ENCODE data around the gene ZNF90. TPM values are rescaled to one million over a fixed set of nuclear protein-coding genes. Genes with fewer than 3 reads are reported as not detected.

ZNF90 gene
- total and polyA plus RNA-seq, 2 of the 8 experiments (the other 6 are each of a cell fraction or from before 2014, with no cell fraction given): 41.2 to 114 TPM

- Histone ChIP-seq H3K79me1 (ENCODE audit: low read depth, low read length) (no peaks in the 10 kb centered on the region; the same call in 1 of the 2 replicates), H3K36me3 (ENCODE audit: control insufficient read depth in 2 of 4, insufficient read depth in 4 of 4, low read length in 3 of 4) (peaks cover 0 to 9% (median 1%) of the 10 kb centered on the region in 4 experiments; a peak in 5 of 8 replicates), H2BK12ac (ENCODE audit: low read depth, low read length) (no peak overlapping the region), H3K9me3 (ENCODE audit: insufficient read depth in 2 of 2, low read depth in 1 of 2, low read length in 1 of 2) (no peaks in the 10 kb centered on the region), H2AK5ac (ENCODE audit: low read depth, low read length) (no peak overlapping the region), H3K4ac (replicated peaks; ENCODE audit: insufficient read length, low read depth, low read length) (no peak overlapping the region), H3K4me3 (ENCODE audit: extremely low read depth in 1 of 4, insufficient read depth in 2 of 4, low read depth in 3 of 4, low read length in 4 of 4) (no peak overlapping the region), H3K14ac (ENCODE audit: insufficient read length) (no peak overlapping the region), H2BK120ac (replicated peaks; ENCODE audit: low read depth, low read length) (no peak overlapping the region), H3K27me3 (replicated peaks in 1 of 4; ENCODE audit: control insufficient read depth in 3 of 4, extremely low read depth in 1 of 4, insufficient read depth in 3 of 4, low read length in 3 of 4) (no peaks in the 10 kb centered on the region), H4K5ac (ENCODE audit: insufficient read length, low read depth, low read length) (no peak overlapping the region), H3K79me2 (ENCODE audit: control insufficient read depth in 1 of 2, insufficient read depth in 2 of 2, low read length in 2 of 2) (peaks cover 0 to 45% of the 10 kb centered on the region in 2 experiments; a peak in 3 of 4 replicates), H4K91ac (replicated peaks; ENCODE audit: insufficient read length, low read length) (no peak overlapping the region), H2BK20ac (ENCODE audit: low read length) (no peak overlapping the region), H3K23me2 (ENCODE audit: low read depth, low read length) (peaks cover 4% of the 10 kb centered on the region; the same call in 1 of the 2 replicates), H4K8ac (ENCODE audit: extremely low read depth, insufficient read depth, low read length) (no peak overlapping the region), H3K18ac (ENCODE audit: extremely low read depth, low read length) (no peak overlapping the region), H2AFZ (ENCODE audit: low read length) (no peak overlapping the region), H3K4me2 (ENCODE audit: insufficient read depth in 1 of 2, low read depth in 2 of 2, low read length in 2 of 2) (no peak overlapping the region), H3K23ac (ENCODE audit: insufficient read length) (no peak overlapping the region), H3K9ac (replicated peaks in 1 of 4; ENCODE audit: extremely low read depth in 1 of 4, low read depth in 3 of 4, low read length in 3 of 4) (no peak overlapping the region), H4K20me1 (replicated peaks in 1 of 2; ENCODE audit: control insufficient read depth in 1 of 2, insufficient read depth in 2 of 2, low read length in 2 of 2) (peaks cover 0 to 2% of the 10 kb centered on the region in 2 experiments), H3K4me1 (replicated peaks in 1 of 4; ENCODE audit: control insufficient read depth in 3 of 4, insufficient read depth in 4 of 4, low read length in 3 of 4) (peaks cover 2 to 7% (median 6%) of the 10 kb centered on the region in 4 experiments; a peak in 3 of 7 replicates), H3K56ac (replicated peaks; ENCODE audit: insufficient read length, low read depth, low read length) (no peak overlapping the region), H2BK5ac (ENCODE audit: low read depth, low read length) (no peak overlapping the region), H2BK15ac (ENCODE audit: low read length) (no peak overlapping the region), H3K27ac (ENCODE audit: low read depth, low read length) (no peak overlapping the region)
- TF ChIP-seq EGR1 (IDR thresholded peaks at IDR 0.05; ENCODE audit: borderline replicate concordance, low read depth, low read length) (no peak), CTBP2 (IDR thresholded peaks at IDR 0.05; ENCODE audit: borderline replicate concordance, insufficient read depth, insufficient read length, low read length) (no peak), POLR2A (IDR thresholded peaks at IDR 0.05; ENCODE audit: control extremely low read depth in 1 of 2, low read depth in 2 of 2, low read length in 2 of 2) (no peak), E2F6 (IDR thresholded peaks at IDR 0.05) (no peak), SAP30 (IDR thresholded peaks at IDR 0.05; ENCODE audit: insufficient read depth, insufficient replicate concordance, low read length) (no peak)
- ChIA-PET POLR2A (ENCODE audit: partially characterized antibody) (no interaction called here), CTCF (ENCODE audit: partially characterized antibody) (interaction anchor here (1.0 kb wide), 1 partner anchor 38 kb away, joined by 4 read pairs; no protein-coding TSS in a partner anchor)
- 93% methylated on average over 5 of the region's 5 CpGs; no CpG with 5 or more reads in 1 of the 2 experiments for WGBS, 2 experiments (ENCODE audit: extremely low coverage in 1 of 2, insufficient coverage in 1 of 2, insufficient read length in 1 of 2, insufficient replicate concordance in 2 of 2, low coverage in 1 of 2, low lambda C conversion rate in 2 of 2, missing lambda C conversion rate in 1 of 2)
- DNase-seq (ENCODE audit: low read depth in 1 of 2, low spot score in 2 of 2) (no peak), FAIRE-seq (no peak)
Observed at GRCh38 chr19:20035935-20036334, 41.9 kb upstream of the ZNF90 start.
